ENCODE results near the gene EIF3A. TPM values are rescaled to one million over a fixed set of nuclear protein-coding genes. Genes with fewer than 3 reads are reported as not detected.
"Not testable (repeated sequence)": the region's sequence is repeated elsewhere in the genome, so short reads cannot be mapped to it uniquely, and the experiment has no call there.

The EIF3A gene
- 100 to 1,000 TPM in 11 of 12 donors, not detected in 1; 130 to 173 (median 140) TPM for polyA plus RNA-seq (ENCODE audit: insufficient read length in 12 of 12)
- long read RNA-seq, donor 1, full-length matches to known transcripts, result 4 of 212 reads
- long read RNA-seq, donor 1, partial matches to known transcripts, result 208 of 212 reads
- long read RNA-seq, donor 1, other reads (novel, unspliced or antisense), result 0 of 212 reads
- long read RNA-seq, donor 2, full-length matches to known transcripts, result 6 of 76 reads
- long read RNA-seq, donor 2, partial matches to known transcripts, result 70 of 76 reads
- long read RNA-seq, donor 2, other reads (novel, unspliced or antisense), result 0 of 76 reads
- long read RNA-seq, donor 3, partial matches to known transcripts, result 72 of 73 reads
- long read RNA-seq, donor 3, other reads (novel, unspliced or antisense), result 0 of 73 reads
- long read RNA-seq, donor 4, partial matches to known transcripts, result 64 of 65 reads
- long read RNA-seq, donor 4, other reads (novel, unspliced or antisense), result 0 of 65 reads
- long read RNA-seq, donor 5, result 0 reads
- long read RNA-seq, donor 6, full-length matches to known transcripts, result 1 of 103 reads
- long read RNA-seq, donor 6, partial matches to known transcripts, result 102 of 103 reads
- long read RNA-seq, donor 6, other reads (novel, unspliced or antisense), result 0 of 103 reads
- long read RNA-seq, donor 7, full-length matches to known transcripts, result 1 of 55 reads
- long read RNA-seq, donor 7, partial matches to known transcripts, result 54 of 55 reads
- long read RNA-seq, donor 7, other reads (novel, unspliced or antisense), result 0 of 55 reads
- long read RNA-seq, donor 8, full-length matches to known transcripts, result 7 of 126 reads
- long read RNA-seq, donor 8, partial matches to known transcripts, result 119 of 126 reads
- long read RNA-seq, donor 8, other reads (novel, unspliced or antisense), result 0 of 126 reads
- long read RNA-seq, donor 9, partial matches to known transcripts, result 80 of 80 reads
- long read RNA-seq, donor 9, other reads (novel, unspliced or antisense), result 0 of 80 reads
- long read RNA-seq, donor 10, full-length matches to known transcripts, result 8 of 113 reads
- long read RNA-seq, donor 10, partial matches to known transcripts, result 105 of 113 reads
- long read RNA-seq, donor 10, other reads (novel, unspliced or antisense), result 0 of 113 reads
- long read RNA-seq, donor 11, full-length matches to known transcripts, result 1 of 87 reads
- long read RNA-seq, donor 11, partial matches to known transcripts, result 86 of 87 reads
- long read RNA-seq, donor 11, other reads (novel, unspliced or antisense), result 0 of 87 reads

- peak; percentile 96 for DNase-seq
Observed at GRCh38 chr10:119080521-119081259, at the start of gene EIF3A. Gene EIF3A (minus strand): TSS chr10:119080817. CDS start chr10:119080676, 141 bp downstream.

- DNase-seq, result no peak
Observed at GRCh38 chr10:119129721-119130120, 49.1 kb upstream of the EIF3A start.

DNA sequence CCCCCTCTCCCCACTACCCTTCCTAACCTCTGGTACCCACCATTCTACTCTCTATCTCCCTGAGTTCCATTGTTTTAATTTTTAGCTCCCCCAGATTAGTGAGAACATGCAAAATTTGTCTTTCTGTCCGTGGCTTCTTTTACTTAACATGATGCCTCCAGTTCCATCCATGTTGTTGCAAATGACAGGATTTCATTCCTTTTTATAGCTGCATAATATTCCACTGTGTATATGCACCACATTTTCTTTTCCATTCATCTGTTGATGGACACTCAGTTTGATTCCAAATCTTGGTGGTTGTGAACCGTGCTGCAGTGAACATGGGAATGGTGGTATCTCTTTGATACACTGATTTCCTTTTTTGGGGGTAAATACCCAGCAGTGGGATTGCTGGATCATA lies 45.3 kb upstream of the EIF3A start:
- DNase-seq, result no peak

DNA sequence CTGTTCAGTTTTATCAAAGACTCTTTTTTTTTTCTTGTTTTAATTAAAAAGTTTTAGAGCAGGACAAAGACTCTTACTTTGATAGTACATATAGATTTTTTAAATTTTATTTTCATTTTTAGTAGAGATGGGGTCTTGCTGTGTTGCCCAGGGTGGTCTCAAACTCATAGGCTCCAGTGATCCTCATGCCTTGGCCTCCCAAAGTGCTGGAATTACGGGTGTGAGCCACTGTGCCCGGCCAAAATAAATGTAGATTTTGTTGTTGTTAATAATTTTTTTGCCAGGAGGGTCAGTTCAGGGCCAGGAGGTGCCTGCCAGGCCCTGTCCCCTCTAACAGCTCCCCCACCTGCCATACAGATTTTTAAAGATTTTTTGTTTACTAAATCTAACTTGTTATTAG lies 40.3 kb upstream of the EIF3A start:
- DNase-seq, result no peak

- DNase-seq, result no peak
Observed at GRCh38 chr10:119120413-119120867, 39.8 kb upstream of the EIF3A start.

DNA sequence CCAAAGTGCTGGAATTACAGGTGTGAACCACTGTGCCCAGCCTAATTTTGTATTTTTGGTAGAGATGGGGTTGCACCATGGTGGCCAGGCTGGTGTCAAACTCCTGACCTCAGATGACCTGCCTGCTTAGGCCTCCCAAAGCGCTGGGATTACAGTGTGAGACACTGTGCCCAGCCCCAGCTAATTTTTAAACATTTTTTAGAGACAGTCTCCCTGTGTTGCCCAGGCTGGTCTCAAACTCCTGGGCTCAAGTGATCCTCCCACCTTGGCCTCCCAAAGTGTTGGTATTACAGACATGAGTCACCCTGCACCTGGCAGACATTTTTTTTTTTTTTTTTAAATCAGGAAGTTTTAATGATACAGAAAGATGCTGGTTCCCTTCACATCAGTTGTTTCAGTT lies 38.8 kb upstream of the EIF3A start:
- no peak for DNase-seq

DNA sequence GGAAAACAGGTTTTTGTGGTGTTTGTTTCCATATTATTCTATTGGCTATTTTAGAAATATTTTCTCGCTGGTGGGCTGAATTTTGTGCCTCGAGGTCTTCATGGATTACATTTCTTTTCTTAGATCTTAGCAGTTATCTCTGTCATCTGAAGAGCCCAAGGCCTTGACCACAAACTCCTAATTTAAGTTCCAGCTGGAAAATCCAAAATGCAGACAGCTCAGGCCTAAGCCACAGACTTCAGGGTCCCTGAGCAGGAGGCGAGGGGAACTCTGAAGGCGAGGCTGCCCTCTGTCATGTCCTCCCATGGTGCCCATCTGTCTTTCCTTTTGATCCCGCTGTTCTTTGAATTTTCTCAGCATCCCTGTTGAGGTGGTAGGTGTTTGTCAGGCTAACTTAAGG lies 37.6 kb upstream of the EIF3A start:
- DNase-seq, result no peak

DNA sequence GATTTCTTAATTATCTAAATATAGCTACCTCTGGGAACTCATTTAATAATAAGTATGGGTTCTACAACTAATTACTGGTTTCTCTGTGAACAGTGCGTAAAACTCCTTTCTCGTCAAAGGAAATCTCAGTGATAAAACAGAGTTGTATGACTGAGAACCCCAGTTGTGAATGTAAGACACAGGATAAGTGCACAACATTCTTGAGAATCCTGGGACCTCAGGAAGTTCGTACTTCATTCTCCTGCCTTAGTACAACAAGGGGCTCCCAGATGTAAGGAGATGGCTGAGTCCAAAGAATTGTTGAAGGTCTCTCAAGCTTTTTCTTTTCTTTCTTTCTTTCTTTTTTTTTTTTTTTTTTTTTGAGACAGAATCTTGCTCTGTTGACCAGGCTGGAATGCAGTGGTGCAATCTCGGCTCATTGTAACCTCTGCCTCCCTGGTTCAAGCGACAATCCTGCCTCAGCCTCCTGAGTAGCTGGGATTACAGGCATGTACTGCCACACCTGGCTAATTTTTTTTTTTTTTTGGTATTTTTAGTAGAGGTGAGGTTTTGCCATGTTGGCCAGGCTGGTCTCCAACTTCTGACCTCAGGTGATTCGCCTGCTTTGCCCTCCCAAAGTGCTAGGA lies 35.8 kb upstream of the EIF3A start:
- no peak for DNase-seq

DNA sequence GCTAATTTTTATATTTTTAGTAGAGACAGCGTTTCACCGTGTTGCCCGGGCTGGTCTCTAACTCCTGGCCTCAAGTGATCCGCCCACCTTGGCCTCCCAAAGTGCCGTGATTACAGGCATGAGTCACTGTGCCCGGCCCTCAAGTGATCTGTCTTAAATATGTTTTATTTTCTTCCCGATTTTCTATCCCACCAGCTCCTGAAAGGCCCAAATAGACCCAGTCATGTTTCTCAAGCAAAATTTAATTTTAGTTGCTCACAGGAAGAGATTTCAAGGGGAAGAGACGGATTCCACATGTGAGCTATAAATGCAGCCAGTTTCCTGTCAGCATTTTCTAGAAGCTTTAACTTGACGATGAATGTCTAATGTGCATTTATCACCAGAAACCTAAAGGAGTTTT lies 35.3 kb upstream of the EIF3A start:
- DNase-seq, result no peak

DNA sequence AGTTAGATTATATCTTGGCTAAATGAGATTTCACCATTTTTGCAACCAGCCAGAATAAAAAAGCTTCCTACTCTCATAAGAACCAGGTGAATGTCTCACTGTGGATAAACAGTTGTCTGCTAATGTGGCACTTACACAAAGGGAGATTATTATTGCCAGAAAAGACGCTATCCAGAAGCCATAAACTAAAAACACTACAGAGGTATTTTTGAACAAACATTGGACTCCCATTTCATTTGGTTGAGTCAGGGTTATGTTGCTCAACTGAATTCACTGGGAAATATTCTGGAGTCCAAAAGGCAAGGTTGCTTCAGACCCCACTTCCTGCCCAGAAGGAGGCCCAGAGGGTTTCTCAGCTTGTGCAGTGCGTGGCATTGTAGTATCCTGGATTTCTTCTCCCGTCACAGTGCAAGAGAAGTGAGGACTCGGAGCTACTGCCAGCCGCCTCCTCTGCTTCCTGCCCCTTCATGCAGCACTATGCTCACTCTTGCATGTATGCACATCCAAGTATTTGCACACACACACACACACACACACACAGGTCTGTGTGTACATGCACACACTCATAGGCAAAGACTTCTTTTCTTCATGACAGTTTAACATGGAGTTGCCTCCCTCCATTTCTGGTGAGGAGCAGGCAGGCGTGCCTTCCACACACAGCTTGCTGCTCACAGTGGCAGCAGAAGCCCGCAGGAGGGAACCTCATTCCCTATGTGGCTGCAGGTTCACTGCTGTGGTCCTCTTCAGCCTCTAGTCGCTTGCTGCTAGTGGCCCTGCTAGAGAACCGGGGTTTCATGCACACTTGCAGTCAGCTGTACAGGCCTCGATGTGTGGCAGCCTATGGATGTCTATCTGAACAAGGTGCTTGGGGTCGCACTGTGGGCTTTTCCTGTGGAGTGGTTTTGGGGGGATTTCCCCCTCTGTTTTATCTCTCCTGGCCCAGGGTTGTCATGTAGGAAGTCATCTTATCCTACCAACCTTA lies 33.4 kb upstream of the EIF3A start:
- no peak for DNase-seq

DNA sequence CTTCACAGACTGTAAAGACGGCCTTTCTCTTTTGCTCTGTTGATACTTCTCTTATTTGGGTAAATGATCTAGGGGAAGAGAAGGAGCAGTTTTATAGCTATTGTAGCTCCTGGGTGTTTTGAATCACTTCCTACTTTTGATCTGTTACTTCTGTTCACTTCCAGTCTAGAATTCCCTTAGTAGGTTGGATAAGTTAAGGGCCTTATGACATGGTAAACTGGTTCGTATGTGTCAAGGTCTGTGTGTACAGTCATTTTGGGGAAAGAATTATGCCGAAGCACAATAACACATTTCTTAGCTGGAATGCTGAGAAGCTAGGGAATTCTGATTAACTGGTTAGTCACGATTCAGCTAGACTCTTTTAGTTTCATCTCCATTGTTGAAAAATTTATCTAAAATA lies 31.4 kb upstream of the EIF3A start:
- no peak for DNase-seq

DNA sequence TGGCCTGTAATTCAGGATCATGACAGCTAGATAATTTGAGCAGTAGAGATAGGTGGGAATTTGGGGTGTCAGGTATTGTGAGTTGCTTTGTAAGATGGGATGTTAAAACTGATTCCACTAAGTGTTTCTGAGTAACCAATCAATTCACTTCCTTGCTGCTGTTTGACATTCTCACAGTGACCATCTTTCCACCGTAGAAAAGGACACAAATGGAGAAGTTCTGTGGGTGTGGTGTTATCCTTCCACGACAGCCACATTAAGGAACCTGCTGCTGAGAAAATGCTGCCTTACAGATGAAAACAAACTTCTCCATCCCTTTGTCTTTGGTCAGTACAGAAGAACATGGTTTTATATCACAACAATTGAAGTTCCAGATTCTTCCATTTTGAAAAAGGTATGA lies 27.2 kb upstream of the EIF3A start:
- not testable (repeated sequence) for DNase-seq

GRCh38 chr10:119107106-119107505 lies 26.5 kb upstream of the EIF3A start:
- DNase-seq, result not testable (repeated sequence)

- DNase-seq, result not testable (repeated sequence)
Observed at GRCh38 chr10:119105899-119106298, 25.3 kb upstream of the EIF3A start.

- DNase-seq, result no peak
Observed at GRCh38 chr10:119105155-119105554, 24.5 kb upstream of the EIF3A start.

- no peak for DNase-seq
Observed at GRCh38 chr10:119104654-119105015, 24.0 kb upstream of the EIF3A start.

GRCh38 chr10:119103903-119104653 lies 23.5 kb upstream of the EIF3A start, which contains the start of gene DENND10:
Gene DENND10 (plus strand): TSS chr10:119104113. CDS start chr10:119104143, 30 bp downstream.
- DNase-seq, result peak; percentile 85

GRCh38 chr10:119103241-119103902 lies 22.8 kb upstream of the EIF3A start:
- DNase-seq, result no peak

All from muscle of arm (tissue), 14 donors.